ENCODE results near the gene ELAC1. TPM values are rescaled to one million over a fixed set of nuclear protein-coding genes. Genes with fewer than 3 reads are reported as not detected.

Gene ELAC1, protein sequence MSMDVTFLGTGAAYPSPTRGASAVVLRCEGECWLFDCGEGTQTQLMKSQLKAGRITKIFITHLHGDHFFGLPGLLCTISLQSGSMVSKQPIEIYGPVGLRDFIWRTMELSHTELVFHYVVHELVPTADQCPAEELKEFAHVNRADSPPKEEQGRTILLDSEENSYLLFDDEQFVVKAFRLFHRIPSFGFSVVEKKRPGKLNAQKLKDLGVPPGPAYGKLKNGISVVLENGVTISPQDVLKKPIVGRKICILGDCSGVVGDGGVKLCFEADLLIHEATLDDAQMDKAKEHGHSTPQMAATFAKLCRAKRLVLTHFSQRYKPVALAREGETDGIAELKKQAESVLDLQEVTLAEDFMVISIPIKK
- polyA plus RNA-seq (2012; ENCODE audit: insufficient read depth, insufficient read length, low read depth), result 18.8 TPM

- Histone ChIP-seq H3K4me1 (no peaks in the 10 kb centered on the region), H3K27me3 (no peaks in the 10 kb centered on the region), H3K4me3 (ENCODE audit: low read depth, low read length) (peak within 1 kb of the TSS; percentile 79), H3K9me3 (no peaks in the 10 kb centered on the region), H3K36me3 (no peaks in the 10 kb centered on the region)
- DNase-seq, result peak; percentile 72
- TF ChIP-seq, protein P1, sequence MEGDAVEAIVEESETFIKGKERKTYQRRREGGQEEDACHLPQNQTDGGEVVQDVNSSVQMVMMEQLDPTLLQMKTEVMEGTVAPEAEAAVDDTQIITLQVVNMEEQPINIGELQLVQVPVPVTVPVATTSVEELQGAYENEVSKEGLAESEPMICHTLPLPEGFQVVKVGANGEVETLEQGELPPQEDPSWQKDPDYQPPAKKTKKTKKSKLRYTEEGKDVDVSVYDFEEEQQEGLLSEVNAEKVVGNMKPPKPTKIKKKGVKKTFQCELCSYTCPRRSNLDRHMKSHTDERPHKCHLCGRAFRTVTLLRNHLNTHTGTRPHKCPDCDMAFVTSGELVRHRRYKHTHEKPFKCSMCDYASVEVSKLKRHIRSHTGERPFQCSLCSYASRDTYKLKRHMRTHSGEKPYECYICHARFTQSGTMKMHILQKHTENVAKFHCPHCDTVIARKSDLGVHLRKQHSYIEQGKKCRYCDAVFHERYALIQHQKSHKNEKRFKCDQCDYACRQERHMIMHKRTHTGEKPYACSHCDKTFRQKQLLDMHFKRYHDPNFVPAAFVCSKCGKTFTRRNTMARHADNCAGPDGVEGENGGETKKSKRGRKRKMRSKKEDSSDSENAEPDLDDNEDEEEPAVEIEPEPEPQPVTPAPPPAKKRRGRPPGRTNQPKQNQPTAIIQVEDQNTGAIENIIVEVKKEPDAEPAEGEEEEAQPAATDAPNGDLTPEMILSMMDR (IDR thresholded peaks at IDR 0.05; ENCODE audit: low read depth, low read length), result no peak
These were observed at the start of gene ELAC1 for GRCh38 chr18:50967714-50968661. ELAC1 (plus strand) TSS chr18:50968040; CDS start chr18:50974405, 6,365 bp downstream.

DNA sequence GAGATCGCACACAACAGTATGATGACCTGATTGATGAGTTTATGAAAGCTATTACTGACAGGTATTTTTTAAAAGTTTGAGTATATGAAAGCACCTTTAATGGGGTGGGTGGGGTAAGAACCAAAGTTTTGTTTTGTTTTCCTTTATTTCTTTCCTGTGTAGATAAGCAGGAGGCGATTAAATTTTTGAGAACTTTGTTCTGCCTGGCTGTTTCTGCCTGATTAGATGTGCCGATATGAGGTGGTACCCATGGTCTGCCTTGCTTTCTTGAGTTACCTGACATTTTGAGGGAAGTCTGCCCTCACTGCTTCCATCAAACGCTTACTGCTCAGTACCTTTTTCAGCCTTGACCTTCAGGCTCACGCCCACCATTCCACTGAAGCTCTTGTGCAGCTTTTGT lies 49.7 kb upstream of the ELAC1 start:
- no peaks in the 10 kb centered on the region for H3K36me3 ChIP-seq
- TF ChIP-seq, protein P1 (IDR thresholded peaks at IDR 0.05; ENCODE audit: low read depth, low read length), result no peak
- no peaks in the 10 kb centered on the region for H3K27me3 ChIP-seq
- no peak for DNase-seq
- no peaks in the 10 kb centered on the region for H3K9me3 ChIP-seq
- H3K4me3 ChIP-seq (ENCODE audit: low read depth, low read length), result no peak overlapping the region
- no peaks in the 10 kb centered on the region for H3K4me1 ChIP-seq

DNA sequence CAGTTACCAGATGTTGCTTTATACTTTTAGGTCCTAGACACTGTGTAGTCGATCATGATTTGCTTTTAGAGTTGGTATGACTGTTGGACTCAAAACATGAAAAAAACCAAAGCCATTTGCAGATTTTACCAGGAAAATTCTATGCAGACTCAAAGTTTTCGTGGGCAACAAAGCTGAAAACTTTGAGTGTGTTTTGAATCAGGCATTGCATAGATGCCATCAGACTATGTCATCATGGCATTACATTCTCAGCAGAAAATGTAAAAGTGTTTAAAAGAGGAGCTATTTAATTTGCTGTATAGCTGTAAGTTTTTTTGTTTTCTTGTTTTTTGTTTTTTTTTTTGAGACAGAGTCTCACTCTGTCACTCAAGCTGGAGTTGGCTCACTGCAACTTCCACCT lies 43.5 kb upstream of the ELAC1 start:
- Histone ChIP-seq H3K9me3 (no peaks in the 10 kb centered on the region), H3K4me1 (no peaks in the 10 kb centered on the region), H3K27me3 (no peaks in the 10 kb centered on the region), H3K4me3 (ENCODE audit: low read depth, low read length) (no peak overlapping the region), H3K36me3 (no peaks in the 10 kb centered on the region)
- DNase-seq, result no peak
- TF ChIP-seq, protein P1 (IDR thresholded peaks at IDR 0.05; ENCODE audit: low read depth, low read length), result no peak

GRCh38 chr18:50926521-50926920 lies 41.3 kb upstream of the ELAC1 start:
- H3K4me1 ChIP-seq, result no peaks in the 10 kb centered on the region
- H3K27me3 ChIP-seq, result no peaks in the 10 kb centered on the region
- no peak for DNase-seq
- no peak overlapping the region for H3K4me3 ChIP-seq (ENCODE audit: low read depth, low read length)
- H3K36me3 ChIP-seq, result no peaks in the 10 kb centered on the region
- no peaks in the 10 kb centered on the region for H3K9me3 ChIP-seq
- TF ChIP-seq, protein P1 (IDR thresholded peaks at IDR 0.05; ENCODE audit: low read depth, low read length), result no peak

DNA sequence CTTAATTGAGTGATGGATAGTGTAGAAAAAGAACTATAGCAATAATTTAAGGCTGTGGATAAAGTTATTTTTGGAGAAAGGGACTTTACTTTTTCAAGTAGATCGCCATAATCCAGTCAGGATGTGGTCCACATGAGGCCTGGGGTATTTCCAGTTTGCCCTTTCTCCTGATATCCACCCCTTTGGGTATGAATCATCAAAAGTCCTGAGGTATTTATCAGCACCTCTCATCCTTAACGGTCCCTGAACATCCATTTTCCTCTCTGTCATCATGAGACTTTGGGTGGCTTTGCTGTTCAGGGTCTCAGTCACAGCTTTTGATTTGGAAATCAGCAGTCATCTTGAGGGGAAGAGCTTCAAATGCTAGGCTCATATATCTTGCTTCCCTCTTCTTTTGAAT lies 39.3 kb upstream of the ELAC1 start:
- Histone ChIP-seq H3K27me3 (no peaks in the 10 kb centered on the region), H3K4me1 (no peaks in the 10 kb centered on the region), H3K9me3 (no peaks in the 10 kb centered on the region), H3K4me3 (ENCODE audit: low read depth, low read length) (no peak overlapping the region), H3K36me3 (no peaks in the 10 kb centered on the region)
- TF ChIP-seq, protein P1 (IDR thresholded peaks at IDR 0.05; ENCODE audit: low read depth, low read length), result no peak
- no peak for DNase-seq
